IMR-90 (cell line): ENCODE data around the gene DEUP1. TPM values are rescaled to one million over a fixed set of nuclear protein-coding genes. Genes with fewer than 3 reads are reported as not detected.

Experiments used
- ATAC-seq: fragments of 200-7000 bp; cut with Tn5 transposase; 2 replicates; pipeline ENCODE4 v1.9.1; 2020; ENCODE audit warnings: low read depth, mild to moderate bottlenecking, moderate library complexity
- BruUV-seq: library from RNA; stranded (reverse); fragments of 400-500 nt; replicated peaks from 2 replicates; lab custom pipeline; 2021; lab: Mats Ljungman, UMichigan
- CTCF ChIA-PET: fragments of 300-600 bp; formaldehyde crosslinking; extraction: SDS; loops from one replicate; lab custom pipeline; 2021; ENCODE audit warnings: antibody characterized with exemption; lab: Yijun Ruan, JAX
- POLR2A ChIA-PET: fragments of 300-600 bp; sonication (Branson Sonifier 250); formaldehyde crosslinking; loops from one replicate; lab custom pipeline; 2022; ENCODE audit warnings: antibody characterized with exemption; ENCODE audit not compliant: unreplicated experiment; lab: Charles Lee
- DNase-seq: peaks from one replicate; pipeline ENCODE4 v3.0.0; 2013
- H2AFZ ChIP-seq: replicated peaks from 2 replicates; pipeline ENCODE3; 2013; ENCODE audit warnings: low read length, mild to moderate bottlenecking; ENCODE audit not compliant: poor library complexity
- H2AK5ac ChIP-seq: 2 replicates; pipeline ENCODE4 v1.6.1; 2013; ENCODE audit warnings: low read depth, low read length, inconsistent platforms
- H2AK9ac ChIP-seq: replicated peaks from 2 replicates; pipeline ENCODE3; 2013; ENCODE audit warnings: mild to moderate bottlenecking, low read depth, low read length, moderate library complexity; ENCODE audit not compliant: poor library complexity
- H2BK120ac ChIP-seq: 2 replicates; pipeline ENCODE4 v1.6.1; 2013; ENCODE audit warnings: low read depth, low read length, inconsistent platforms
- H2BK15ac ChIP-seq: 3 replicates; pipeline ENCODE4 v1.6.1; 2013; ENCODE audit warnings: low read depth, low read length, inconsistent platforms
- H2BK20ac ChIP-seq: 2 replicates; pipeline ENCODE4 v1.6.1; 2013; ENCODE audit warnings: low read depth, mild to moderate bottlenecking, inconsistent platforms, low read length, moderate library complexity
- H2BK5ac ChIP-seq: 2 replicates; pipeline ENCODE4 v1.6.1; 2013; ENCODE audit warnings: mild to moderate bottlenecking, low read depth, low read length, inconsistent platforms; ENCODE audit not compliant: poor library complexity, severe bottlenecking
- H3K14ac ChIP-seq: replicated peaks from 2 replicates; pipeline ENCODE4 v1.6.1; 2013; ENCODE audit warnings: low read depth, low read length, inconsistent platforms
- H3K18ac ChIP-seq: 2 replicates; pipeline ENCODE4 v1.6.1; 2013; ENCODE audit warnings: low read depth, low read length, control low read depth
- H3K23ac ChIP-seq: 2 replicates; pipeline ENCODE4 v1.6.1; 2013; ENCODE audit warnings: low read depth, low read length, inconsistent platforms
- H3K27ac ChIP-seq: 2 replicates; pipeline ENCODE4 v1.5.1; 2013; ENCODE audit warnings: mild to moderate bottlenecking, control low read depth, low read length; ENCODE audit not compliant: insufficient read depth
- H3K27me3 ChIP-seq: 2 replicates; pipeline ENCODE4 v1.6.1; 2013; ENCODE audit warnings: low read length; ENCODE audit not compliant: control insufficient read depth, insufficient read depth
- H3K36me3 ChIP-seq: 2 replicates; pipeline ENCODE4 v1.6.1; 2013; ENCODE audit warnings: low read length, mixed read lengths; ENCODE audit not compliant: control insufficient read depth, insufficient read depth
- H3K4ac ChIP-seq: 2 replicates; pipeline ENCODE4 v1.6.1; 2013; ENCODE audit warnings: low read depth, low read length, inconsistent platforms
- H3K4me1 ChIP-seq: 2 replicates; pipeline ENCODE4 v1.6.1; 2013; ENCODE audit warnings: low read length, mixed read lengths; ENCODE audit not compliant: control insufficient read depth, insufficient read depth
- H3K4me2 ChIP-seq: 2 replicates; pipeline ENCODE4 v1.6.1; 2013; ENCODE audit warnings: low read depth, mild to moderate bottlenecking, control low read depth, low read length, moderate library complexity
- H3K4me3 ChIP-seq: 2 replicates; pipeline ENCODE4 v1.5.1; 2013; ENCODE audit warnings: low read depth, mild to moderate bottlenecking, control low read depth, low read length, moderate library complexity; ENCODE audit not compliant: insufficient read depth
- H3K56ac ChIP-seq: 2 replicates; pipeline ENCODE4 v1.6.1; 2013; ENCODE audit warnings: low read length, inconsistent platforms; ENCODE audit not compliant: insufficient read depth; ENCODE audit errors: extremely low read depth
- H3K79me1 ChIP-seq, 2 experiments: 2 replicates each; pipeline ENCODE4 v1.6.1; 2013; ENCODE audit warnings: low read length in 2 of 2, inconsistent platforms in 1 of 2, low read depth in 1 of 2
- H3K9ac ChIP-seq: 2 replicates; pipeline ENCODE4 v1.6.1; 2013; ENCODE audit warnings: low read depth, low read length, control low read depth
- H3K9me1 ChIP-seq: 2 replicates; pipeline ENCODE4 v1.6.1; 2013; ENCODE audit warnings: low read length, inconsistent platforms; ENCODE audit not compliant: insufficient read depth
- H3K9me3 ChIP-seq: 2 replicates; pipeline ENCODE4 v1.6.1; 2013; ENCODE audit warnings: low read length; ENCODE audit not compliant: control insufficient read depth, insufficient read depth
- H4K20me1 ChIP-seq: 2 replicates; pipeline ENCODE4 v1.6.1; 2013; ENCODE audit warnings: low read length, inconsistent platforms; ENCODE audit not compliant: insufficient read depth
- H4K5ac ChIP-seq: 2 replicates; pipeline ENCODE4 v1.6.1; 2013; ENCODE audit warnings: mild to moderate bottlenecking, low read depth, low read length, control low read depth
- H4K8ac ChIP-seq, 2 experiments: 2 replicates each; pipeline ENCODE4 v1.6.1; 2013; ENCODE audit warnings: low read depth in 2 of 2, low read length in 2 of 2, control low read depth in 1 of 2, inconsistent platforms in 1 of 2
- H4K91ac ChIP-seq: 2 replicates; pipeline ENCODE4 v1.6.1; 2013; ENCODE audit warnings: low read depth, low read length, inconsistent platforms; ENCODE audit not compliant: insufficient read depth
- MAZ ChIP-seq: IDR thresholded peaks from 2 replicates; pipeline ENCODE4 v1.6.1; 2012; ENCODE audit warnings: low read depth, mild to moderate bottlenecking, low read length, improper control_type of control experiment, moderate library complexity, borderline replicate concordance
- RCOR1 ChIP-seq: IDR thresholded peaks from 2 replicates; pipeline ENCODE4 v1.6.1; 2012; ENCODE audit warnings: mild to moderate bottlenecking, low read length, improper control_type of control experiment; ENCODE audit not compliant: insufficient replicate concordance
- WGBS, 2 experiments: methylation state at CpG; one replicate each; pipeline versions ENCODE4 v1.1.5 to v1.1.7; 2013; ENCODE audit warnings: missing lambda C conversion rate in 2 of 2; ENCODE audit not compliant: insufficient read length in 1 of 2; ENCODE audit errors: extremely low coverage in 2 of 2; 5-methylcytosine and 5-hydroxymethylcytosine counted together
- dilution Hi-C: fragments of 300-500 bp; cut with HindIII; formaldehyde crosslinking; loops from one replicate; pipeline ENCODE4 v1.14.3; 2018; ENCODE audit warnings: low sequenced_read_pairs; ENCODE audit not compliant: unreplicated experiment
- in situ Hi-C: fragments of 300-500 bp; cut with MboI; formaldehyde crosslinking; loops from 3 replicates; pipeline ENCODE4 v1.14.3; 2019; ENCODE audit warnings: low sequenced_read_pairs, inconsistent platforms, mixed read lengths
- intact Hi-C: fragments of 100-400 bp; cut with micrococcal nuclease; formaldehyde crosslinking; loops from 2 replicates; pipeline ENCODE4 v1.10.0; 2022
- polyA plus RNA-seq, 3 experiments: library from polyadenylated mRNA; depleted of rRNA; stranded (reverse); fragments of >200 nt; gene quantifications; 2 replicates each; pipeline ENCODE4 v1.2.3, GENCODE V29; 2012; ENCODE audit warnings: low replicate concordance in 1 of 3
- total RNA-seq: library from RNA; depleted of rRNA; stranded (reverse); fragments of >200 nt; gene quantifications from 2 replicates; pipeline ENCODE4 v1.2.3, GENCODE V29; 2012
- TF ChIP-seq, protein P1 (sequence below): fragments of 150-350 bp; IDR thresholded peaks from 2 replicates; pipeline ENCODE4 v1.6.1; 2016; ENCODE audit warnings: low read depth, mild to moderate bottlenecking, low read length, moderate library complexity, borderline replicate concordance

The DEUP1 gene
- total and polyA plus RNA-seq, 2 of the 4 experiments (the other 2 are of a cell fraction), result not detected

DNA sequence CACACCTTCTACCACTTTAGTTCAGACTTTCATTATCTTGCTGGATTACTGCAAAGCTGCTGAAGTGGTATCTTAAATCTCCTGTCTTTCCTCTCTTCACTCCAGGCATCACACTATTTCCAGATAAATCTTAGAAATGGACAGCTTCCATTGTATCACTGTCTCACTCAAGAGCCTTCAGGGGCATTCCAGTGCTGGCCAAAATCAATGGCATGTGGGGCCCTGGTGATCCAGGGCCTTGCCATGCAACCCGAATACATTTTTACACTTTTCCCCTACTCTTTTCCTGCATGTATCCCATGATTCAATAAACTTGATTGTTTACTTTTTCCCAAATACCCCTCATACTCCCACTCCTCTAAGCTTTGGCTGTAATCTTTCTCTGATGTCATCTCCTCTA lies 39.4 kb upstream of the DEUP1 start:
- no peak for ATAC-seq
- WGBS, 2 experiments, result 30% methylated on average over 1 of the region's 1 CpG; no CpG with 5 or more reads in 1 of the 2 experiments
- CTCF ChIA-PET, result no interaction called here

More for the DNA sequence above, 39.4 kb upstream of the DEUP1 start:
- H3K9me3 ChIP-seq, result no peaks in the 10 kb centered on the region
- no peaks in the 10 kb centered on the region for H3K9me1 ChIP-seq
- H2AK5ac ChIP-seq, result no peak overlapping the region
- dilution Hi-C loops, result no loop called here
- H2BK20ac ChIP-seq, result no peak overlapping the region
- no peak overlapping the region for H3K56ac ChIP-seq
- in situ Hi-C loops, result no loop called here
- intact Hi-C loops, result no loop called here
- H3K18ac ChIP-seq, result no peak overlapping the region
- H3K14ac ChIP-seq, result no peak overlapping the region
- H3K4ac ChIP-seq, result no peak overlapping the region
- no peaks in the 10 kb centered on the region for H3K36me3 ChIP-seq
- no peak overlapping the region for H4K91ac ChIP-seq
- no peak overlapping the region for H2AFZ ChIP-seq
- H4K8ac ChIP-seq, result no peak overlapping the region
- H3K27ac ChIP-seq, result no peak overlapping the region
- H4K20me1 ChIP-seq, result no peaks in the 10 kb centered on the region
- no peak overlapping the region for H3K9ac ChIP-seq
- DNase-seq, result no peak
- H4K5ac ChIP-seq, result no peak overlapping the region
- no peak overlapping the region for H2BK120ac ChIP-seq
- POLR2A ChIA-PET, result no interaction called here
- H3K4me2 ChIP-seq, result no peak overlapping the region
- H3K23ac ChIP-seq, result no peak overlapping the region
- H3K4me3 ChIP-seq, result no peak overlapping the region
- BruUV-seq, result no TSS peak
- no peaks in the 10 kb centered on the region for H3K79me1 ChIP-seq
- no peaks in the 10 kb centered on the region for H3K27me3 ChIP-seq
- H2AK9ac ChIP-seq, result no peak overlapping the region
- TF ChIP-seq, protein P1, sequence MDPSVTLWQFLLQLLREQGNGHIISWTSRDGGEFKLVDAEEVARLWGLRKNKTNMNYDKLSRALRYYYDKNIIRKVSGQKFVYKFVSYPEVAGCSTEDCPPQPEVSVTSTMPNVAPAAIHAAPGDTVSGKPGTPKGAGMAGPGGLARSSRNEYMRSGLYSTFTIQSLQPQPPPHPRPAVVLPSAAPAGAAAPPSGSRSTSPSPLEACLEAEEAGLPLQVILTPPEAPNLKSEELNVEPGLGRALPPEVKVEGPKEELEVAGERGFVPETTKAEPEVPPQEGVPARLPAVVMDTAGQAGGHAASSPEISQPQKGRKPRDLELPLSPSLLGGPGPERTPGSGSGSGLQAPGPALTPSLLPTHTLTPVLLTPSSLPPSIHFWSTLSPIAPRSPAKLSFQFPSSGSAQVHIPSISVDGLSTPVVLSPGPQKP, result no peak
- TF ChIP-seq MAZ (no peak), RCOR1 (no peak)
- H3K4me1 ChIP-seq, result no peaks in the 10 kb centered on the region
- no peak overlapping the region for H2BK5ac ChIP-seq
- no peak overlapping the region for H2BK15ac ChIP-seq
